K562 (cell line): Measurements from ENCODE around the gene MPND. TPM values are rescaled to one million over a fixed set of nuclear protein-coding genes. Genes with fewer than 3 reads are reported as not detected.

Source experiments
- ATAC-seq: fragments of 200-7000 bp; cut with Tn5 transposase; 3 replicates; pipeline ENCODE4 v1.9.1; 2020; ENCODE audit warnings: moderate library complexity
- BruUV-seq: library from RNA; stranded (reverse); fragments of 400-500 nt; replicated peaks from 2 replicates; lab custom pipeline; 2021; lab: Mats Ljungman, UMichigan
- CTCF ChIA-PET: fragments of 300-600 bp; formaldehyde crosslinking; extraction: SDS; loops from one replicate; lab custom pipeline; 2021; ENCODE audit warnings: low intra/inter-chr PET ratio; lab: Yijun Ruan, JAX
- POLR2A ChIA-PET: fragments of 300-600, 350-650 bp; sonication (Branson Sonifier 250); formaldehyde crosslinking; extraction: SDS; loops from one replicate; lab custom pipeline; 2021; ENCODE audit warnings: antibody characterized with exemption, inconsistent platforms; lab: Yijun Ruan, JAX
- DNase-seq, 4 experiments: peaks; one replicate each; pipeline versions ENCODE4 v3.0.0 to v3.0.0-alpha.2; 2011 to 2018; ENCODE audit warnings: low spot score in 3 of 4, mixed read lengths in 3 of 4; ENCODE audit errors: extremely low read depth in 1 of 4
- FAIRE-seq: peaks from 2 replicates; lab custom pipeline; 2011; peaks lifted over from hg19 to GRCh38; lab: Jason Lieb, UNC
- H2AFZ ChIP-seq: 2 replicates; pipeline ENCODE4 v1.6.0; 2011; ENCODE audit warnings: low read depth, low read length, control low read depth, inconsistent platforms
- H3K27ac ChIP-seq: fragments of 200-600 bp; 3 replicates; pipeline ENCODE4 v1.8.0; 2011; ENCODE audit warnings: low read depth, mild to moderate bottlenecking, control low read depth, inconsistent platforms, low read length, moderate library complexity, mixed read lengths; ENCODE audit errors: extremely low read depth
- H3K27me3 ChIP-seq, 2 experiments: fragments of 300-600 bp in 1 of 2; 2 replicates in 1 of 2; 3 replicates in 1 of 2; pipeline versions ENCODE4 v1.6.0 to v1.8.0; 2011; ENCODE audit warnings: inconsistent platforms in 2 of 2, low read length in 2 of 2, mild to moderate bottlenecking in 1 of 2, mixed read lengths in 1 of 2, moderate library complexity in 1 of 2; ENCODE audit not compliant: control insufficient read depth in 2 of 2, insufficient read depth in 2 of 2
- H3K36me3 ChIP-seq: fragments of 300-600 bp; 3 replicates; pipeline ENCODE4 v1.8.0; 2011; ENCODE audit warnings: mild to moderate bottlenecking, low read length, inconsistent platforms; ENCODE audit not compliant: control insufficient read depth, insufficient read depth
- H3K4me1 ChIP-seq, 2 experiments: fragments of 200-600 bp in 1 of 2; replicated peaks in 1 of 2; 2 replicates in 1 of 2; 3 replicates in 1 of 2; pipeline versions ENCODE4 v1.5.1 to v1.8.0; 2011; ENCODE audit warnings: inconsistent platforms in 2 of 2, low read length in 2 of 2, mild to moderate bottlenecking in 1 of 2, mixed read lengths in 1 of 2, moderate library complexity in 1 of 2; ENCODE audit not compliant: control insufficient read depth in 2 of 2, insufficient read depth in 2 of 2
- H3K4me2 ChIP-seq: 2 replicates; pipeline ENCODE4 v1.6.1; 2011; ENCODE audit warnings: low read length, control low read depth, inconsistent platforms, mixed read lengths; ENCODE audit not compliant: insufficient read depth
- H3K4me3 ChIP-seq: fragments of 200-600 bp; sonication (generic), shearing (Covaris generic); 2 replicates; pipeline ENCODE4 v1.5.1; 2016; ENCODE audit warnings: control low read depth, inconsistent platforms
- H3K79me2 ChIP-seq: fragments of 200-600 bp; 3 replicates; pipeline ENCODE4 v1.8.0; 2011; ENCODE audit warnings: low read length, inconsistent platforms; ENCODE audit not compliant: control insufficient read depth, insufficient read depth
- H3K9ac ChIP-seq, 2 experiments: 2 replicates each; pipeline versions ENCODE4 v1.6.0 to v1.6.1; 2011; ENCODE audit warnings: low read depth in 2 of 2, low read length in 2 of 2, control low read depth in 1 of 2, inconsistent platforms in 1 of 2, mild to moderate bottlenecking in 1 of 2, mixed read lengths in 1 of 2; ENCODE audit not compliant: insufficient read depth in 1 of 2
- H3K9me1 ChIP-seq: one replicate; pipeline ENCODE4 v1.6.0; 2011; ENCODE audit warnings: inconsistent platforms, mild to moderate bottlenecking, low read length, moderate library complexity; ENCODE audit not compliant: control insufficient read depth, insufficient read depth
- H3K9me3 ChIP-seq: replicated peaks from 2 replicates; pipeline ENCODE4 v1.5.1; 2011; ENCODE audit warnings: low read depth, low read length, inconsistent platforms; ENCODE audit not compliant: control insufficient read depth, insufficient read depth
- H4K20me1 ChIP-seq: replicated peaks from 2 replicates; pipeline ENCODE4 v1.6.1; 2011; ENCODE audit warnings: low read length, inconsistent platforms, mixed read lengths; ENCODE audit not compliant: control insufficient read depth, insufficient read depth
- POLR2G ChIP-seq: fragments of 200-400 bp; formaldehyde crosslinking; IDR thresholded peaks from 2 replicates; pipeline ENCODE4 v1.6.1; 2017; ENCODE audit warnings: low read depth, mild to moderate bottlenecking, antibody characterized with exemption, low read length, moderate library complexity
- WGBS: fragments of 100-300 bp; shearing (Covaris generic); methylation state at CpG from one replicate; pipeline ENCODE4 v1.1.6; 2016; ENCODE audit warnings: low coverage, mixed read lengths; ENCODE audit not compliant: insufficient coverage; ENCODE audit errors: missing lambda C conversion rate; 5-methylcytosine and 5-hydroxymethylcytosine counted together
- in situ Hi-C: fragments of 300-500 bp; cut with MboI; formaldehyde crosslinking; loops from 4 replicates; pipeline ENCODE4 v1.15.0; 2018; ENCODE audit warnings: inconsistent platforms, mixed read lengths
- intact Hi-C: fragments of 100-400 bp; cut with micrococcal nuclease; formaldehyde crosslinking; loops from 2 replicates; pipeline ENCODE4 v1.14.2; 2022
- polyA plus RNA-seq, 8 experiments: library from polyadenylated mRNA; depleted of rRNA in 4 of 8; stranded (reverse) in 5 of 8; unstranded in 3 of 8; fragments of >200 nt; fragmentation: Nextera tagmentation in 2 of 8; fragmentation: Illumina TruSeq in 1 of 8; extraction: Ambion mirVana in 2 of 8; extraction: Trizol in 1 of 8; gene quantifications; 2 replicates each; pipeline versions ENCODE4 v1.2.1 to v1.2.3, GENCODE V29; 2011 to 2014; ENCODE audit warnings: inconsistent platforms in 1 of 8, missing spikeins in 1 of 8
- total RNA-seq, 7 experiments: library from RNA; depleted of rRNA in 6 of 7; stranded (reverse); fragments of >200 nt in 6 of 7; fragmentation: Illumina TruSeq in 2 of 7; extraction: Trizol in 2 of 7; gene quantifications; 2 replicates each; pipeline versions ENCODE4 v1.2.1 to v1.2.3, GENCODE V29; 2011 to 2021; ENCODE audit warnings: low replicate concordance in 1 of 7
- TF ChIP-seq, protein P1 (sequence below), 2 experiments: fragments of 250-450 bp in 1 of 2; fragments of 450-650 bp in 1 of 2; sonication (Bioruptor Pico) in 1 of 2; IDR thresholded peaks; 2 replicates each; pipeline versions ENCODE4 v1.6.1 to v1.8.0; 2016 to 2021; ENCODE audit warnings: mild to moderate bottlenecking in 2 of 2, moderate library complexity in 2 of 2, missing compliant biosample characterization in 1 of 2, missing genetic modification characterization in 1 of 2

Gene MPND
- total and polyA plus RNA-seq, 9 of the 15 experiments (the other 6 are each of a cell fraction or from before 2014, with no cell fraction given), result 0.25 to 14.0 (median 3.9) TPM

DNA sequence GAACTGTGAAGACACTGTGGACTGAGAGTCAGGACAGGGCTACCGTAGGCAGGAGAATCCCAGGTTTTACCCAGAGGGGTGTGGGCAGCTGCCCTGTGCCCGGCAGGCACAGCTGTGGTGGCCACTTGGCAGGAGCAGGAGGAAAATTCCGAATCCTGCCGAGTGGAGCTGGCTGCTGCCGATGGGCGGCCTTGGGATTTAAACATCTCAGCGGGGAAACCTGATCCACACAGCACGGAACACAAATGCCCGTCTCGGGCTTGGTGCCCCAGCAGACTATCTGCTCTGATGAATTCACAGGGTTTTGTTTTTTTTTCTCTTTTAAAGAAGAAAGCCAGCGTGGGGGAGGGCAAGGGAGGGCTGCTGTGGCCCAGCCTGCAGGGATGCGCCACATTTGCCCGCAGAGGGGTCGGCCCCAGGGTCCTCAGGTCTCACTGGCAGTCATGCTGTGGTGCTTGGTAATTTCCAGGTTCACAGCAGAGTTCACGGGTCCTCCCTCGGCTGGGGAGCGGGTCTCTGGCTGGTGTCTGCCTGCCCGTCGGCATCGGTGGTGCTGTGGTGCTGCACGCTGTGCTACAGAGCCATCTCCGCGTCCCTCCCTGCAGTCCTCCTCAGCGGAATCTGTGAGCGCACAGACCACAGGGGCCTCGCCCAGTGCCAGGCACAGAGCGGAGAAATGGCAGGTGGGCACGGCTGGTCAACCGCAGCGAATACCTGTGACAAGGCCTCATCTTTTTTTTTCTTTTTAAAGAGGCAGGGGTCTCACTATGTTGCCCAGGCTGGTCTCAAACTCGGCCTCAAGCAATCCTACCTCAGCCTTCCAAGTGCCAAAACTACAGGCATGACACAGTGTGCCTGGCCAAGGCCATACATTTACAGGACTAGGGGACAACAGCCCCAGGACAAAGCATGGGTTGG, 28.1 kb downstream of the MPND start:
- no TSS peak for BruUV-seq
- Histone ChIP-seq H3K79me2 (peaks cover 90% of the 10 kb centered on the region), H3K36me3 (peaks cover 56% of the 10 kb centered on the region; the same call in 2 of the 3 replicates), H3K9ac (peak overlapping the region; percentile 19 to 94; a peak in 3 of 4 replicates), H3K27ac (peak overlapping the region; percentile 57; the same call in 2 of the 3 replicates), H3K9me3 (no peaks in the 10 kb centered on the region), H2AFZ (no peak overlapping the region), H3K4me3 (no peak overlapping the region), H3K27me3 (no peaks in the 10 kb centered on the region), H3K9me1 (no peaks in the 10 kb centered on the region), H3K4me2 (no peak overlapping the region; the same call in 1 of the 2 replicates), H4K20me1 (peaks cover 7% of the 10 kb centered on the region), H3K4me1 (peaks cover 68 to 92% of the 10 kb centered on the region in 2 experiments)
- intact Hi-C loops (no loop called here), in situ Hi-C loops (no loop called here)
- no peak for DNase-seq
- no peak for ATAC-seq
- WGBS, result 96% methylated on average over 19 of the region's 31 CpGs
- TF ChIP-seq, protein P1, sequence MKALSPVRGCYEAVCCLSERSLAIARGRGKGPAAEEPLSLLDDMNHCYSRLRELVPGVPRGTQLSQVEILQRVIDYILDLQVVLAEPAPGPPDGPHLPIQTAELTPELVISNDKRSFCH (CRISPR knock-in tag; IDR thresholded peaks at IDR 0.05), result no peak
- TF ChIP-seq, protein P1 (tag; IDR thresholded peaks at IDR 0.05), result no peak
- peak; percentile 11; the same call in 1 of the 2 replicates for TF ChIP-seq POLR2G
- no peak for FAIRE-seq
- POLR2A ChIA-PET, result interaction anchor here (0.6 to 1.2 kb wide), 6 partner anchors 8 to 130 kb away, joined by 3 to 6 read pairs (median 4); no protein-coding TSS in a partner anchor
- CTCF ChIA-PET, result no interaction called here
